ENCODE data around the gene NSUN7.
"Not testable (repeated sequence)": the region's sequence is repeated elsewhere in the genome, so short reads cannot be mapped to it uniquely, and the experiment has no call there.

The NSUN7 gene

GRCh38 chr4:40812856-40813255, 63.1 kb downstream of the NSUN7 start:
- Histone ChIP-seq H3K36me3 (peaks cover 30 to 78% (median 58%) of the 10 kb centered on the region in 11 experiments), H3K4me1 (peaks cover 0 to 21% (median 0%) of the 10 kb centered on the region in 10 experiments; a peak in 7 of 20 replicates), H3K4me2 (peak overlapping the region in 4 of 11 experiments; percentile 1 to 53 (median 36); a peak in 6 of 22 replicates), H3K27ac (peak overlapping the region in 6 of 11 experiments; percentile 4 to 68 (median 54); a peak in 9 of 22 replicates), H3K27me3 (no peaks in the 10 kb centered on the region), H3K9ac (no peak overlapping the region; a peak in 1 of 22 replicates), H3K4me3 (no peak overlapping the region), H4K20me1 (no peaks in the 10 kb centered on the region), H3K9me3 (replicated peaks in 1 of 11) (no peaks in the 10 kb centered on the region)
- TF ChIP-seq Cebpa-rat (IDR thresholded peaks at IDR 0.05) = no peak

- H3K4me2 ChIP-seq; H3K4me3 ChIP-seq; H4K20me1 ChIP-seq; H3K27me3 ChIP-seq; H3K27ac ChIP-seq; H3K9ac ChIP-seq; H3K4me1 ChIP-seq; H3K9me3 ChIP-seq (replicated peaks in 1 of 11): not testable (repeated sequence)
- H3K36me3 ChIP-seq = peaks cover 41 to 100% (median 95%) of the 10 kb centered on the region in 11 experiments
Measured at GRCh38 chr4:40817157-40817556, 67.4 kb downstream of the NSUN7 start.

- Histone ChIP-seq H3K36me3 (peaks cover 49 to 100% (median 100%) of the 10 kb centered on the region in 11 experiments), H3K9ac (no peak overlapping the region), H4K20me1 (peaks cover 0 to 9% (median 0%) of the 10 kb centered on the region in 11 experiments; a peak in 1 of 22 replicates), H3K9me3 (replicated peaks in 1 of 11) (no peaks in the 10 kb centered on the region), H3K4me3 (no peak overlapping the region), H3K27ac (no peak overlapping the region), H3K27me3 (no peaks in the 10 kb centered on the region), H3K4me2 (no peak overlapping the region), H3K4me1 (peaks cover 0 to 13% (median 10%) of the 10 kb centered on the region in 10 experiments; a peak in 15 of 20 replicates)
- no peak for TF ChIP-seq Cebpa-rat (IDR thresholded peaks at IDR 0.05)
Measured at GRCh38 chr4:40820101-40820500, 70.3 kb downstream of the NSUN7 start.

- H3K4me3 ChIP-seq = no peak overlapping the region
- no peak for TF ChIP-seq Cebpa-rat (IDR thresholded peaks at IDR 0.05)
- H3K27ac ChIP-seq = no peak overlapping the region
- H3K36me3 ChIP-seq = peaks cover 52 to 100% (median 99%) of the 10 kb centered on the region in 11 experiments
- H3K4me2 ChIP-seq = no peak overlapping the region
- peaks cover 4 to 9% (median 7%) of the 10 kb centered on the region in 11 experiments for H3K9me3 ChIP-seq (replicated peaks in 1 of 11)
- no peaks in the 10 kb centered on the region for H3K27me3 ChIP-seq
- peaks cover 0 to 17% (median 0%) of the 10 kb centered on the region in 11 experiments; a peak in 2 of 22 replicates for H4K20me1 ChIP-seq
- peaks cover 0 to 38% (median 28%) of the 10 kb centered on the region in 10 experiments; a peak in 15 of 20 replicates for H3K4me1 ChIP-seq
- no peak overlapping the region for H3K9ac ChIP-seq
Measured at GRCh38 chr4:40822420-40823166, 72.8 kb downstream of the NSUN7 start.

DNA sequence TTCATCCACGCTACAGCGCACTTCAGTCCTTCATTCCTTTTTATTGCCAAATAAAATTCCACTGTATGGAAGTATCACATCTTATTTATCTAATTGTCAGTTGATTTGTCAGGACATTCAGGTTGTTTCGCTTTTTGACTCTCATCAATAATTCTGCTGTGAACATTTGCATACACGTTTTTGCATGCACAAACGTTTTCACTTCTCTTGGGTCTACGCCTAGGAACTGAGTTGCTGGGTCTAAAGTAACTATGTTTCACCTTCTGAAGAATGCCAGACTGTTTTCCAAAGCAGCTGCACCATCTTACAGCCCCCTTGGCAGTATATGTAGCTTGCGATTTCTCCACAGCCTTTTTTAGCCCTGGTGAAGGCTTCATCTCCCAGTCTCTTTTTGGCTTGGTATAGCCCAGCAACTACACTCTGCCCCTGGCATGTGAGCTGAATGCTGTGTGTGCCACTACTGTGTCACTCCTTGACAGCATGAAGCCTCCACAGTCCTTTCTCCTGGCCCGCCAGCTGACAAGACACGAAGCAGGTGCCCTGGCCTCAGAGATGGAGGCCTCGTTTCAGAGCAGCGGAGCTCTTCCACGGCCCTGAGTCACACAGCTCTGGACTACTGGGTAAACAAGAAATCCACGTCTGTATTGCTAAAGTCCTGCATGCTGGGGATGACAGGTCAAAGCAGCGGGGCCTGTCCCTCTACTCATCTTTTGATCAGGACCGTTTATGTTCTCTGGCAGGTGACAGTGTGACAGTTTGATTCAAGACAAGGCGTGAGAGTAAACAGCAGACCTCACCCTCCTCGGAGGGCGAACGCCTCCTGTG, 75.5 kb downstream of the NSUN7 start:
- peaks cover 70 to 100% (median 100%) of the 10 kb centered on the region in 11 experiments for H3K36me3 ChIP-seq
- no peak overlapping the region; a peak in 2 of 22 replicates for H3K27ac ChIP-seq
- TF ChIP-seq Cebpa-rat (IDR thresholded peaks at IDR 0.05) = no peak
- peak overlapping the region in 8 of 11 experiments; percentile 15 to 50 (median 31); a peak in 14 of 22 replicates for H3K4me2 ChIP-seq
- 0 out of 22 replicates have a peak overlapping the region, but pooled peaks of 1 of the 11 experiments have one; percentile 11 for H3K9ac ChIP-seq
- H3K9me3 ChIP-seq (replicated peaks in 1 of 11) = peaks cover 25 to 35% (median 33%) of the 10 kb centered on the region in 11 experiments
- no peak overlapping the region for H3K4me3 ChIP-seq
- no peaks in the 10 kb centered on the region for H3K27me3 ChIP-seq
- peaks cover 0 to 17% (median 0%) of the 10 kb centered on the region in 11 experiments; a peak in 2 of 22 replicates for H4K20me1 ChIP-seq
- H3K4me1 ChIP-seq = peaks cover 4 to 41% (median 28%) of the 10 kb centered on the region in 10 experiments; a peak in 17 of 20 replicates

- Histone ChIP-seq H3K9ac (no peak overlapping the region), H3K36me3 (peaks cover 69 to 100% (median 98%) of the 10 kb centered on the region in 11 experiments)
Measured at GRCh38 chr4:40826821-40827220, 77.1 kb downstream of the NSUN7 start.

GRCh38 chr4:40827758-40828157, 78.0 kb downstream of the NSUN7 start:
- no peak for TF ChIP-seq Cebpa-rat (IDR thresholded peaks at IDR 0.05)
- peaks cover 0 to 34% (median 0%) of the 10 kb centered on the region in 11 experiments; a peak in 6 of 22 replicates for H4K20me1 ChIP-seq
- H3K4me3 ChIP-seq = no peak overlapping the region
- no peak overlapping the region for H3K27ac ChIP-seq
- no peak overlapping the region for H3K4me2 ChIP-seq
- H3K9ac ChIP-seq = no peak overlapping the region
- H3K4me1 ChIP-seq = peaks cover 4 to 41% (median 28%) of the 10 kb centered on the region in 10 experiments; a peak in 17 of 20 replicates
- peaks cover 25 to 48% (median 41%) of the 10 kb centered on the region in 11 experiments for H3K9me3 ChIP-seq (replicated peaks in 1 of 11)
- H3K27me3 ChIP-seq = no peaks in the 10 kb centered on the region
- peaks cover 61 to 100% (median 97%) of the 10 kb centered on the region in 11 experiments for H3K36me3 ChIP-seq

More at GRCh38 chr4:40826821-40827220, 77.1 kb downstream of the NSUN7 start:
- no peak for TF ChIP-seq Cebpa-rat (IDR thresholded peaks at IDR 0.05)
- no peaks in the 10 kb centered on the region for H3K27me3 ChIP-seq
- peaks cover 4 to 41% (median 28%) of the 10 kb centered on the region in 10 experiments; a peak in 17 of 20 replicates for H3K4me1 ChIP-seq
- peak overlapping the region in 3 of 11 experiments; percentile 4 to 40 (median 20); a peak in 4 of 22 replicates for H3K4me2 ChIP-seq
- H3K27ac ChIP-seq = no peak overlapping the region
- no peak overlapping the region for H3K4me3 ChIP-seq
- peaks cover 0 to 26% (median 0%) of the 10 kb centered on the region in 11 experiments; a peak in 2 of 22 replicates for H4K20me1 ChIP-seq
- H3K9me3 ChIP-seq (replicated peaks in 1 of 11) = peaks cover 25 to 44% (median 41%) of the 10 kb centered on the region in 11 experiments

- no peak for TF ChIP-seq Cebpa-rat (IDR thresholded peaks at IDR 0.05)
- no peak overlapping the region for H3K27ac ChIP-seq
- no peak overlapping the region for H3K4me2 ChIP-seq
- H4K20me1 ChIP-seq = peaks cover 0 to 40% (median 0%) of the 10 kb centered on the region in 11 experiments; a peak in 7 of 22 replicates
- no peak overlapping the region for H3K9ac ChIP-seq
- peak overlapping the region in 3 of 10 experiments; percentile 6 to 24 (median 8); a peak in 5 of 20 replicates for H3K4me3 ChIP-seq
- H3K36me3 ChIP-seq = peaks cover 52 to 100% (median 95%) of the 10 kb centered on the region in 11 experiments
- peaks cover 25 to 48% (median 41%) of the 10 kb centered on the region in 11 experiments for H3K9me3 ChIP-seq (replicated peaks in 1 of 11)
- H3K27me3 ChIP-seq = no peaks in the 10 kb centered on the region
- H3K4me1 ChIP-seq = peaks cover 4 to 48% (median 32%) of the 10 kb centered on the region in 10 experiments; a peak in 17 of 20 replicates
Measured at GRCh38 chr4:40828661-40829060, 78.9 kb downstream of the NSUN7 start.
